Liver (tissue), 9 donors: ENCODE results near the gene LRMDA. TPM values are rescaled to one million over a fixed set of nuclear protein-coding genes. Genes with fewer than 3 reads are reported as not detected.

ENCODE experiments used
- DNase-seq: peaks from one replicate; pipeline ENCODE4 v3.0.0-alpha.2; 2017; ENCODE audit warnings: low spot score
- H3K27ac ChIP-seq, 2 donors: one replicate each; pipeline ENCODE4 v1.7.0; 2013; ENCODE audit warnings: inconsistent platforms in 2 of 2, low read length in 2 of 2, control low read depth in 1 of 2, low read depth in 1 of 2, mild to moderate bottlenecking in 1 of 2
- H3K27me3 ChIP-seq, 4 donors: one replicate each; pipeline versions ENCODE4 v1.6.1 to v1.7.0; 2013; ENCODE audit warnings: low read length in 3 of 4, inconsistent platforms in 1 of 4, mild to moderate bottlenecking in 1 of 4, moderate library complexity in 1 of 4; ENCODE audit not compliant: control insufficient read depth in 4 of 4, insufficient read depth in 4 of 4
- H3K36me3 ChIP-seq, 4 donors: one replicate each; pipeline versions ENCODE4 v1.6.1 to v1.7.0; 2013; ENCODE audit warnings: low read length in 3 of 4, mild to moderate bottlenecking in 3 of 4, low read depth in 1 of 4, moderate library complexity in 1 of 4; ENCODE audit not compliant: control insufficient read depth in 4 of 4, insufficient read depth in 3 of 4
- H3K4me1 ChIP-seq, 4 donors: one replicate each; pipeline versions ENCODE4 v1.6.1 to v1.7.0; 2013; ENCODE audit warnings: low read length in 3 of 4, mild to moderate bottlenecking in 3 of 4, moderate library complexity in 1 of 4; ENCODE audit not compliant: control insufficient read depth in 4 of 4, insufficient read depth in 4 of 4
- H3K4me3 ChIP-seq, 3 donors: one replicate each; pipeline versions ENCODE4 v1.6.1 to v1.7.0; 2013; ENCODE audit warnings: low read length in 3 of 3, control low read depth in 1 of 3, low read depth in 1 of 3, mild to moderate bottlenecking in 1 of 3
- H3K9ac ChIP-seq, 2 donors: one replicate each; pipeline ENCODE4 v1.7.0; 2013; ENCODE audit warnings: low read length in 2 of 2, mild to moderate bottlenecking in 2 of 2, moderate library complexity in 2 of 2, control low read depth in 1 of 2, low read depth in 1 of 2
- H3K9me3 ChIP-seq, 4 donors: one replicate each; pipeline versions ENCODE4 v1.6.1 to v1.7.0; 2013; ENCODE audit warnings: low read length in 3 of 4; ENCODE audit not compliant: control insufficient read depth in 4 of 4
- ATF3 ChIP-seq: IDR thresholded peaks from 2 replicates; pipeline ENCODE4 v1.6.1; 2016; ENCODE audit warnings: antibody characterized with exemption
- CTCF ChIP-seq: fragments of 150-350 bp; IDR thresholded peaks from 2 replicates; pipeline ENCODE4 v1.5.1; 2017; ENCODE audit warnings: improper control_type of control experiment, low read depth, low read length; ENCODE audit not compliant: missing input control
- EGR1 ChIP-seq, 2 donors: IDR thresholded peaks; 2 replicates each; pipeline ENCODE4 v1.6.1; 2016 to 2018; ENCODE audit warnings: antibody characterized with exemption in 2 of 2, low read depth in 2 of 2
- FOXA1 ChIP-seq: IDR thresholded peaks from 2 replicates; pipeline ENCODE4 v1.6.1; 2016; ENCODE audit warnings: antibody characterized with exemption
- FOXA2 ChIP-seq: IDR thresholded peaks from 2 replicates; pipeline ENCODE4 v1.6.1; 2016; ENCODE audit warnings: antibody characterized with exemption
- GABPA ChIP-seq, 2 donors: IDR thresholded peaks in 1 of 2; conservative IDR thresholded peaks in 1 of 2; 2 replicates each; pipeline ENCODE4 v1.6.1; 2016; ENCODE audit warnings: antibody characterized with exemption in 2 of 2, mild to moderate bottlenecking in 1 of 2, moderate library complexity in 1 of 2
- HNF4A ChIP-seq, 2 donors: conservative IDR thresholded peaks; 2 replicates each; pipeline ENCODE4 v1.6.1; 2016; ENCODE audit warnings: antibody characterized with exemption in 2 of 2, mild to moderate bottlenecking in 2 of 2
- HNF4G ChIP-seq: IDR thresholded peaks from 2 replicates; pipeline ENCODE4 v1.6.1; 2016; ENCODE audit warnings: antibody characterized with exemption
- JUND ChIP-seq, 2 donors: IDR thresholded peaks; 2 replicates each; pipeline ENCODE4 v1.6.1; 2016; ENCODE audit warnings: antibody characterized with exemption in 2 of 2
- MAX ChIP-seq: IDR thresholded peaks from 2 replicates; pipeline ENCODE4 v1.6.1; 2016; ENCODE audit warnings: antibody characterized with exemption
- NR2F2 ChIP-seq: IDR thresholded peaks from 2 replicates; pipeline ENCODE4 v1.6.1; 2016; ENCODE audit warnings: antibody characterized with exemption
- RAD21 ChIP-seq, 2 donors: IDR thresholded peaks; 2 replicates each; pipeline ENCODE4 v1.6.1; 2016; ENCODE audit warnings: antibody characterized with exemption in 2 of 2, mild to moderate bottlenecking in 2 of 2
- REST ChIP-seq: IDR thresholded peaks from 2 replicates; pipeline ENCODE4 v1.6.1; 2016; ENCODE audit warnings: antibody characterized with exemption, mild to moderate bottlenecking
- RXRA ChIP-seq, 2 donors: IDR thresholded peaks; 2 replicates each; pipeline ENCODE4 v1.6.1; 2017 to 2018; ENCODE audit warnings: antibody characterized with exemption in 2 of 2, mild to moderate bottlenecking in 1 of 2
- SP1 ChIP-seq: IDR thresholded peaks from 2 replicates; pipeline ENCODE4 v1.6.1; 2018; ENCODE audit warnings: antibody characterized with exemption, mild to moderate bottlenecking
- TAF1 ChIP-seq: conservative IDR thresholded peaks from 2 replicates; pipeline ENCODE4 v1.6.1; 2016; ENCODE audit warnings: antibody characterized with exemption, mild to moderate bottlenecking
- YY1 ChIP-seq: IDR thresholded peaks from 2 replicates; pipeline ENCODE4 v1.6.1; 2016; ENCODE audit warnings: antibody characterized with exemption, mild to moderate bottlenecking
- ZBTB33 ChIP-seq: IDR thresholded peaks from 2 replicates; pipeline ENCODE4 v1.6.1; 2016; ENCODE audit warnings: antibody characterized with exemption
- WGBS: extraction: QIAGEN DNeasy Blood & Tissue Kit; methylation state at CpG from one replicate; pipeline ENCODE4 v1.1.7; 2013; 5-methylcytosine and 5-hydroxymethylcytosine counted together
- polyA plus RNA-seq, 2 donors: library from polyadenylated mRNA; stranded (reverse) in 1 of 2; unstranded in 1 of 2; fragments of 200-250 nt in 1 of 2; fragments of >200 nt in 1 of 2; fragmentation: Nextera tagmentation in 1 of 2; extraction: Ambion mirVana in 1 of 2; gene quantifications; one replicate each; pipeline versions ENCODE4 v1.2.1 to v1.2.3, GENCODE V29; 2013 to 2015
- total RNA-seq, 2 donors: library from RNA; depleted of rRNA; stranded (reverse); fragments of >200 nt; gene quantifications; one replicate each; pipeline ENCODE4 v1.2.3, GENCODE V29; 2014
- donor health status: healthy.
- donor health status: healthy.
- donor health status: healthy.
- donor health status: healthy.
- donor health status: healthy.

Gene LRMDA
- total and polyA plus RNA-seq, 4 donors = 7.9 to 15.8 (median 11.3) TPM

DNA sequence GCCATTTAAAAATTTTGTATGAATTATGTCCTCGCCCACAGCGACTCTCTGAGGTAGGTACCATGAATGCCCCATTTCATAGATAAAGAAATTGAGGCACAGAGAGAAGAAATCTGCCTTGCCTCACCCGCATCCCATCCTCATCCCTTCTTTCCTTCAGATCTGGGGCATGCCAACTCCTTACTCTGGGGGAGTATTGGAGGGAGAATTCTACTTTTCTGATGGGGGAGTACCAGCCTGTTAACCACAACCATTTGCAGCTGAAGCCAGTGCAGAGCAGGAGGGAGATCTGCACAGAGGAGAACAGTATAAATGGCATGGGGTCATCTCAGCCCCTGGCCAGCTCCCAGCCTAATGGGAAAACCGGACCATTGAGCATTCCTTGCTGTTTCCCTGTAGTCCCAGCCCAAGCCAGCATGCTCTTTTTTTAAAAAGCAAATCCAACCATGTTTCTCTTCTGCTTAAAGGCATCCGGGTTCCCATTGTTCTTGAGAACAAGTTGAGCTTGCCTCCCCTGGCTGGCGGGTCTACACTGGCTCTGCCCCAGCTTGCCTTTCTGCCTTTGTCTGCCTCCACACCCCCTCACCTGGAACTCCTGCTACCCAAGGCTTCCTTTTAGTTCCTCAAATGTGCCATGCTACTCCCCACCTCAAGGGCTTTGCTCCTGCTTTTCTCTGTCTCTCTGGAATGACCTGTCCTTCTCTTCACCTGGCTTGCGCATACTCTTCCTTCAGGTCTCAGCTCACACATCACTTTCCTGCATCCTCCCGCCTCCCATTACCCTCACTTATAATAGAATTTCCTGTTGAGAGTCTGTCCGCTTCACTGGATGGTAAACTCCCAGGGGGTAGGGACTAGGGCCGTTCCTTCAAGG is 21.1 kb upstream of the LRMDA start:
- H3K27ac ChIP-seq = no peak overlapping the region
- no peak overlapping the region for H3K4me3 ChIP-seq

DNA sequence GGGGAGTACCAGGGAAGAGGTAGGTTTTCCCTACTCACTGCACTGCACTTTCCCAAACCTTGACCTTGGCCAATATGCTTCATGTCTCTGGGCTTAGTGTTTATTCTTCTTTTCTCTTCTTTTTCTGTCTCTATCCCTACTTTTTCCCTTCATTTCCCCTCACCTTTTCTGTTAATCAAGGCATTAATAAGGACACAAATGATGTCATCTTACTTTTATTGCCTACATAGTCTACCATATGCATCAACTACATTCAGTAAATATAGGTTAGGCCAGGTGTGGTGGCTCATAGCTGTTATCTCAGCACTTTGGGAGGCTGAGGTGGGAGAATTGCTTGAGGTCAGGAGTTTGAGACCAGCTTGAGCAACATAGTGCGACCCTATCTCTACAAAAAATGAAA is 16.9 kb upstream of the LRMDA start:
- no peaks in the 10 kb centered on the region for H3K27me3 ChIP-seq
- no peak for DNase-seq
- H3K9ac ChIP-seq = no peak overlapping the region
- H3K4me1 ChIP-seq = peaks cover 0 to 3% (median 0%) of the 10 kb centered on the region in 4 donors
- H3K9me3 ChIP-seq = no peaks in the 10 kb centered on the region
- no peak overlapping the region for H3K27ac ChIP-seq
- WGBS = 88% methylated on average over 1 of the region's 1 CpG
- H3K36me3 ChIP-seq = no peaks in the 10 kb centered on the region
- H3K4me3 ChIP-seq = no peak overlapping the region
- no peak for TF ChIP-seq SP1
- TF ChIP-seq HNF4G = no peak
- no peak for TF ChIP-seq RAD21 (IDR thresholded peaks at IDR 0.05)
- no peak for TF ChIP-seq NR2F2
- no peak for TF ChIP-seq RXRA (IDR thresholded peaks at IDR 0.05)
- TF ChIP-seq JUND (IDR thresholded peaks at IDR 0.05) = no peak
- TF ChIP-seq GABPA (IDR thresholded peaks at IDR 0.05 in 1 of 2, conservative IDR thresholded peaks at IDR 0.05 in 1 of 2) = no peak
- no peak for TF ChIP-seq MAX
- TF ChIP-seq CTCF = no peak
- no peak for TF ChIP-seq ZBTB33
- TF ChIP-seq TAF1 = no peak
- no peak for TF ChIP-seq HNF4A (conservative IDR thresholded peaks at IDR 0.05)
- TF ChIP-seq REST = no peak
- no peak for TF ChIP-seq YY1
- TF ChIP-seq EGR1 (IDR thresholded peaks at IDR 0.05; ENCODE audit: low read depth in 2 of 2) = no peak
- no peak for TF ChIP-seq ATF3
- no peak for TF ChIP-seq FOXA2
- no peak for TF ChIP-seq FOXA1

More for the DNA sequence above, 21.1 kb upstream of the LRMDA start:
- WGBS = 82% methylated on average over 10 of the region's 10 CpGs
- Histone ChIP-seq H3K9me3 (no peaks in the 10 kb centered on the region), H3K4me1 (peaks cover 0 to 11% (median 2%) of the 10 kb centered on the region in 4 donors), H3K9ac (no peak overlapping the region), H3K27me3 (no peaks in the 10 kb centered on the region), H3K36me3 (no peaks in the 10 kb centered on the region)
- TF ChIP-seq JUND (IDR thresholded peaks at IDR 0.05) (no peak), FOXA2 (no peak)
- no peak for DNase-seq
